Thyroid gland (tissue), 4 donors: ENCODE measurements around the gene SLC25A11.

Experiments
- POLR2A ChIP-seq, 2 donors: fragments of 450-650 bp; IDR thresholded peaks; one replicate each; pipeline ENCODE4 v1.6.1; 2017; ENCODE audit warnings: antibody characterized with exemption in 2 of 2, mild to moderate bottlenecking in 2 of 2, moderate library complexity in 1 of 2
- TF ChIP-seq, protein P1 (sequence below), 6 experiments: fragments of 200-600 bp in 3 of 6; fragments of 450-650 bp in 3 of 6; sonication (generic) in 3 of 6; IDR thresholded peaks; one replicate each; pipeline ENCODE4 v1.5.1; 2016 to 2019; ENCODE audit warnings: antibody characterized with exemption in 6 of 6, mild to moderate bottlenecking in 2 of 6, inconsistent platforms in 1 of 6, moderate library complexity in 1 of 6

DNA sequence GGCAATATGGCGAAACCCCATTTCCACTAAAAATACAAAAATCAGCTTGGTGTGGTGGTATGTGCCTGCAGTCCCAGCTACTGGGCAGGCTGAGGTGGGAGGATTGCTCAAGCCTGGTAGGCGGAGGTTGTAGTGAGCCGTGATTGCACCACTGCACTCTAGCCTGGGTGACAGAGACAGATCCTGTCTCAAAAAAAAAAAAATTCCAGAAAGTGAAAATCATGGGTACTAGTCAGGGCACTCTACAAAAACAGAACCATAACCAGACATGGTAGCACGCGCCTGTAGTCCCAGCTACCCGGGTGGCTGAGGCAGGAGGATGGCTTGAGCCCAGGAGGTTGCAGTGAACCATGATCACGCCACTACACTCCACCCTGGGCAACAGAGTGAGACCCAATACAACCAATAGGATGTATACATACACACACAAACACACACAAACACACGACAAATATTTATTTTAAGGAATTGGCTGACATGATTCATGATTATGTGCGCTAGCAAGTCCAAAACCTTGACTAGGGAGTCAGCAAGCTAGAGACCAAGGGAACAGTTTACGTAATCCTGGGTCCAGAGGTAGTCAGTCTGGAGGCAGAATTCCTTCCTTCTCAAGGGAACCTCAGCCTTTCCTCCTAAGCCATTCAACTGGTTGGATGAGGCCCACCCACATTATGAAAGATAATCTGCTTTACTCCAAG lies 19.3 kb downstream of the SLC25A11 start:
- TF ChIP-seq, protein P1, sequence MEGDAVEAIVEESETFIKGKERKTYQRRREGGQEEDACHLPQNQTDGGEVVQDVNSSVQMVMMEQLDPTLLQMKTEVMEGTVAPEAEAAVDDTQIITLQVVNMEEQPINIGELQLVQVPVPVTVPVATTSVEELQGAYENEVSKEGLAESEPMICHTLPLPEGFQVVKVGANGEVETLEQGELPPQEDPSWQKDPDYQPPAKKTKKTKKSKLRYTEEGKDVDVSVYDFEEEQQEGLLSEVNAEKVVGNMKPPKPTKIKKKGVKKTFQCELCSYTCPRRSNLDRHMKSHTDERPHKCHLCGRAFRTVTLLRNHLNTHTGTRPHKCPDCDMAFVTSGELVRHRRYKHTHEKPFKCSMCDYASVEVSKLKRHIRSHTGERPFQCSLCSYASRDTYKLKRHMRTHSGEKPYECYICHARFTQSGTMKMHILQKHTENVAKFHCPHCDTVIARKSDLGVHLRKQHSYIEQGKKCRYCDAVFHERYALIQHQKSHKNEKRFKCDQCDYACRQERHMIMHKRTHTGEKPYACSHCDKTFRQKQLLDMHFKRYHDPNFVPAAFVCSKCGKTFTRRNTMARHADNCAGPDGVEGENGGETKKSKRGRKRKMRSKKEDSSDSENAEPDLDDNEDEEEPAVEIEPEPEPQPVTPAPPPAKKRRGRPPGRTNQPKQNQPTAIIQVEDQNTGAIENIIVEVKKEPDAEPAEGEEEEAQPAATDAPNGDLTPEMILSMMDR (IDR thresholded peaks at IDR 0.05), result no peak
- TF ChIP-seq POLR2A (IDR thresholded peaks at IDR 0.05), result no peak
